ENCODE measurements around the gene XDH.

GRCh38 chr2:31388736-31389135, 25.8 kb downstream of the XDH start:
- TF ChIP-seq CTCF (conservative IDR thresholded peaks at IDR 0.05): no peak
- TF ChIP-seq ZFX (IDR thresholded peaks at IDR 0.05): no peak

All from C4-2B (cell line).